H9 (cell line): ENCODE data around the gene SIPA1. TPM values are rescaled to one million over a fixed set of nuclear protein-coding genes. Genes with fewer than 3 reads are reported as not detected.

Experiments
- DNase-seq: peaks from one replicate; pipeline ENCODE4 v3.0.0-alpha.2; 2017
- H2AFZ ChIP-seq: one replicate; pipeline ENCODE4 v1.6.1; 2013; ENCODE audit warnings: mild to moderate bottlenecking, low read length, control low read depth, moderate library complexity
- H2AK5ac ChIP-seq: 2 replicates; pipeline ENCODE4 v1.6.1; 2013; ENCODE audit warnings: low read length, control low read depth, mixed read lengths; ENCODE audit not compliant: insufficient read length
- H2BK120ac ChIP-seq: one replicate; pipeline ENCODE4 v1.6.1; 2013; ENCODE audit warnings: low read depth, mild to moderate bottlenecking, low read length, control low read depth, inconsistent platforms; ENCODE audit not compliant: poor library complexity, severe bottlenecking
- H2BK12ac ChIP-seq: 2 replicates; pipeline ENCODE4 v1.6.1; 2013; ENCODE audit warnings: low read length, control low read depth, mixed read lengths, low read depth; ENCODE audit not compliant: insufficient read length
- H2BK15ac ChIP-seq: 2 replicates; pipeline ENCODE4 v1.6.1; 2013; ENCODE audit warnings: low read depth, low read length, control low read depth
- H2BK20ac ChIP-seq: one replicate; pipeline ENCODE4 v1.6.1; 2013; ENCODE audit warnings: low read depth, mild to moderate bottlenecking, low read length, control low read depth, inconsistent platforms; ENCODE audit not compliant: poor library complexity, severe bottlenecking
- H2BK5ac ChIP-seq: 2 replicates; pipeline ENCODE4 v1.6.1; 2013; ENCODE audit warnings: low read length, control low read depth, mixed read lengths; ENCODE audit not compliant: insufficient read length
- H3K14ac ChIP-seq: 2 replicates; pipeline ENCODE4 v1.6.1; 2013; ENCODE audit warnings: low read length, control low read depth; ENCODE audit not compliant: insufficient read depth
- H3K18ac ChIP-seq: 2 replicates; pipeline ENCODE4 v1.6.1; 2013; ENCODE audit warnings: low read depth, mild to moderate bottlenecking, mixed read lengths, low read length, control low read depth; ENCODE audit not compliant: insufficient read length
- H3K23ac ChIP-seq: 2 replicates; pipeline ENCODE4 v1.6.1; 2013; ENCODE audit warnings: low read length, control low read depth, mixed read lengths, low read depth; ENCODE audit not compliant: insufficient read length
- H3K23me2 ChIP-seq: 2 replicates; pipeline ENCODE4 v1.6.1; 2013; ENCODE audit warnings: low read depth, mild to moderate bottlenecking, mixed read lengths, low read length, control low read depth; ENCODE audit not compliant: insufficient read length, poor library complexity, severe bottlenecking
- H3K27ac ChIP-seq: 2 replicates; pipeline ENCODE4 v1.5.1; 2013; ENCODE audit warnings: low read length, control low read depth, mixed read lengths, low read depth; ENCODE audit not compliant: insufficient read length
- H3K27me3 ChIP-seq: 2 replicates; pipeline ENCODE4 v1.6.1; 2013; ENCODE audit warnings: low read length, control low read depth, inconsistent platforms; ENCODE audit not compliant: insufficient read depth
- H3K4ac ChIP-seq: 2 replicates; pipeline ENCODE4 v1.6.1; 2013; ENCODE audit warnings: low read depth, mild to moderate bottlenecking, control low read depth, inconsistent platforms, low read length, moderate library complexity
- H3K4me1 ChIP-seq: 2 replicates; pipeline ENCODE4 v1.6.1; 2013; ENCODE audit warnings: low read length, control low read depth, inconsistent platforms; ENCODE audit not compliant: insufficient read depth
- H3K4me2 ChIP-seq: 2 replicates; pipeline ENCODE4 v1.6.1; 2013; ENCODE audit warnings: low read length, control low read depth, mixed read lengths; ENCODE audit not compliant: insufficient read length, insufficient read depth
- H3K56ac ChIP-seq: 2 replicates; pipeline ENCODE4 v1.6.1; 2013; ENCODE audit warnings: low read depth, mild to moderate bottlenecking, mixed read lengths, low read length, control low read depth; ENCODE audit not compliant: insufficient read length
- H3K79me1 ChIP-seq: 2 replicates; pipeline ENCODE4 v1.6.1; 2013; ENCODE audit warnings: low read depth, mild to moderate bottlenecking, moderate library complexity, low read length, control low read depth, inconsistent platforms; ENCODE audit not compliant: insufficient read depth, poor library complexity, severe bottlenecking
- H3K79me2 ChIP-seq: 2 replicates; pipeline ENCODE4 v1.6.1; 2013; ENCODE audit warnings: low read length, control low read depth, inconsistent platforms; ENCODE audit not compliant: insufficient read depth
- H3K9ac ChIP-seq: 2 replicates; pipeline ENCODE4 v1.6.1; 2013; ENCODE audit warnings: low read length, control low read depth, mixed read lengths; ENCODE audit not compliant: insufficient read length; ENCODE audit errors: extremely low read depth
- H3K9me3 ChIP-seq: one replicate; pipeline ENCODE4 v1.6.1; 2013; ENCODE audit warnings: low read depth, low read length, inconsistent platforms; ENCODE audit not compliant: control insufficient read depth
- H3T11ph ChIP-seq: one replicate; pipeline ENCODE4 v1.6.1; 2013; ENCODE audit warnings: mild to moderate bottlenecking, low read length, control low read depth, inconsistent platforms
- H4K20me1 ChIP-seq: one replicate; pipeline ENCODE4 v1.6.1; 2013; ENCODE audit not compliant: control insufficient read depth, insufficient read length, insufficient read depth
- H4K5ac ChIP-seq: 2 replicates; pipeline ENCODE4 v1.6.1; 2013; ENCODE audit warnings: low read depth, mild to moderate bottlenecking, mixed read lengths, low read length, control low read depth; ENCODE audit not compliant: insufficient read length
- H4K8ac ChIP-seq: replicated peaks from 2 replicates; pipeline ENCODE4 v1.6.1; 2013; ENCODE audit warnings: low read length, control low read depth, mixed read lengths, low read depth; ENCODE audit not compliant: insufficient read length
- H4K91ac ChIP-seq: 2 replicates; pipeline ENCODE4 v1.6.1; 2013; ENCODE audit warnings: low read depth, mild to moderate bottlenecking, moderate library complexity, mixed read lengths, low read length, control low read depth; ENCODE audit not compliant: insufficient read length
- H3K27ac Mint-ChIP-seq, 3 experiments: 2 replicates in 2 of 3; 3 replicates in 1 of 3; pipeline ENCODE4 v1.8.0; 2020 to 2021; ENCODE audit warnings: mixed read lengths in 3 of 3, mild to moderate bottlenecking in 1 of 3, moderate library complexity in 1 of 3
- H3K27me3 Mint-ChIP-seq: 2 replicates; pipeline ENCODE4 v1.8.0; 2021; ENCODE audit warnings: low read depth, mild to moderate bottlenecking, moderate library complexity, mixed read lengths
- H3K36me3 Mint-ChIP-seq, 3 experiments: 2 replicates in 2 of 3; 3 replicates in 1 of 3; pipeline ENCODE4 v1.8.0; 2020 to 2021; ENCODE audit warnings: low read depth in 3 of 3, mixed read lengths in 3 of 3; ENCODE audit not compliant: insufficient read depth in 1 of 3
- H3K4me1 Mint-ChIP-seq, 2 experiments: 2 replicates each; pipeline ENCODE4 v1.8.0; 2020; ENCODE audit warnings: mixed read lengths in 2 of 2
- H3K4me3 Mint-ChIP-seq, 2 experiments: 2 replicates in 1 of 2; 3 replicates in 1 of 2; pipeline ENCODE4 v1.8.0; 2020 to 2021; ENCODE audit warnings: mild to moderate bottlenecking in 2 of 2, mixed read lengths in 2 of 2, moderate library complexity in 1 of 2
- H3K9me3 Mint-ChIP-seq, 2 experiments: 2 replicates in 1 of 2; 3 replicates in 1 of 2; pipeline ENCODE4 v1.8.0; 2020; ENCODE audit warnings: mild to moderate bottlenecking in 2 of 2, mixed read lengths in 2 of 2, moderate library complexity in 1 of 2
- CTCF ChIP-seq: fragments of 200-600 bp; sonication (generic); conservative IDR thresholded peaks from 3 replicates; pipeline ENCODE4 v1.8.0; 2021; ENCODE audit warnings: antibody characterized with exemption, mild to moderate bottlenecking
- WGBS: extraction: QIAGEN DNeasy Blood & Tissue Kit; methylation state at CpG from one replicate; pipeline ENCODE4 v1.1.7; 2013; ENCODE audit warnings: missing lambda C conversion rate, low lambda C conversion rate, mixed read lengths; ENCODE audit not compliant: insufficient read length; ENCODE audit errors: extremely low coverage; 5-methylcytosine and 5-hydroxymethylcytosine counted together
- total RNA-seq: library from RNA; stranded (reverse); gene quantifications from 2 replicates; pipeline ENCODE4 v1.2.1, GENCODE V29; 2021

SIPA1 gene
- total RNA-seq, 1 experiment from 2014 or later = 32.0 TPM

- DNase-seq = no peak
- WGBS = no CpG with 5 or more reads among the region's 10 CpGs
- Mint-ChIP-seq H3K4me1 (peaks cover 16 to 32% of the 10 kb centered on the region in 2 experiments), H3K27me3 (peaks cover 3% of the 10 kb centered on the region), H3K36me3 (peaks cover 10 to 31% (median 31%) of the 10 kb centered on the region in 3 experiments; a peak in 6 of 7 replicates), H3K4me3 (peak overlapping the region in 1 of 2 experiments; percentile 38; a peak in 2 of 5 replicates), H3K9me3 (no peaks in the 10 kb centered on the region), H3K27ac (no peak overlapping the region)
- Histone ChIP-seq H4K8ac (no peak overlapping the region), H2BK15ac (no peak overlapping the region), H2BK20ac (no peak overlapping the region), H3K18ac (no peak overlapping the region), H3K23ac (no peak overlapping the region), H2BK12ac (no peak overlapping the region), H2AK5ac (no peak overlapping the region), H2BK120ac (no peak overlapping the region), H3K4me2 (no peak overlapping the region), H3K27ac (no peak overlapping the region), H3K56ac (no peak overlapping the region), H4K91ac (no peak overlapping the region), H3K79me2 (peaks cover under 1% of the 10 kb centered on the region; the same call in 1 of the 2 replicates), H3K27me3 (no peaks in the 10 kb centered on the region), H3K9ac (no peak overlapping the region), H3K79me1 (peaks cover 3% of the 10 kb centered on the region), H3K4ac (no peak overlapping the region), H3K9me3 (no peaks in the 10 kb centered on the region), H2AFZ (no peak overlapping the region), H3K23me2 (peaks cover 21% of the 10 kb centered on the region), H2BK5ac (no peak overlapping the region), H3T11ph (no peak overlapping the region), H3K4me1 (no peaks in the 10 kb centered on the region; the same call in 1 of the 2 replicates), H4K5ac (no peak overlapping the region), H4K20me1 (no peaks in the 10 kb centered on the region), H3K14ac (no peak overlapping the region)
- TF ChIP-seq CTCF = no peak
These were observed 26.7 kb upstream of the SIPA1 start for GRCh38 chr11:65611028-65611757.
